Kidney (tissue), 14 donors: ENCODE measurements around the gene S100Z. TPM values are rescaled to one million over a fixed set of nuclear protein-coding genes. Genes with fewer than 3 reads are reported as not detected.
"Not testable (repeated sequence)": the region's sequence is repeated elsewhere in the genome, so short reads cannot be mapped to it uniquely, and the experiment has no call there.

Source experiments
- DNase-seq, 5 donors: peaks; one replicate each; pipeline ENCODE4 v3.0.0-alpha.2; 2013 to 2020
- FAIRE-seq: peaks from 2 replicates; lab custom pipeline; 2012; peaks lifted over from hg19 to GRCh38; lab: Jason Lieb, UNC
- H3K27ac ChIP-seq, 2 donors: one replicate each; pipeline ENCODE4 v1.7.0; 2013; ENCODE audit warnings: low read depth in 2 of 2, low read length in 2 of 2, inconsistent platforms in 1 of 2
- H3K27me3 ChIP-seq: one replicate; pipeline ENCODE4 v1.7.1; 2013; ENCODE audit warnings: low read length, inconsistent platforms; ENCODE audit not compliant: control insufficient read depth, insufficient read depth
- H3K36me3 ChIP-seq, 3 donors: one replicate each; pipeline versions ENCODE4 v1.7.0 to v1.7.1; 2013; ENCODE audit warnings: low read length in 3 of 3, control low read depth in 1 of 3, inconsistent platforms in 1 of 3; ENCODE audit not compliant: insufficient read depth in 3 of 3, control insufficient read depth in 2 of 3
- H3K4me1 ChIP-seq, 3 donors: one replicate each; pipeline versions ENCODE4 v1.7.0 to v1.7.1; 2013; ENCODE audit warnings: low read length in 3 of 3, inconsistent platforms in 1 of 3, low read depth in 1 of 3; ENCODE audit not compliant: control insufficient read depth in 2 of 3, insufficient read depth in 2 of 3
- H3K4me3 ChIP-seq, 3 donors: one replicate each; pipeline versions ENCODE4 v1.7.0 to v1.8.1; 2013; ENCODE audit warnings: low read length in 3 of 3, control low read depth in 1 of 3, inconsistent platforms in 1 of 3
- H3K9ac ChIP-seq, 3 donors: one replicate each; pipeline versions ENCODE4 v1.7.0 to v1.7.1; 2013; ENCODE audit warnings: low read length in 3 of 3, control low read depth in 1 of 3, inconsistent platforms in 1 of 3
- H3K9me3 ChIP-seq, 3 donors: one replicate each; pipeline versions ENCODE4 v1.7.0 to v1.7.1; 2013; ENCODE audit warnings: low read length in 3 of 3, control low read depth in 1 of 3, inconsistent platforms in 1 of 3; ENCODE audit not compliant: control insufficient read depth in 2 of 3, insufficient read depth in 1 of 3
- CTCF ChIP-seq: IDR thresholded peaks from 3 replicates; pipeline ENCODE4 v1.5.1; 2012; ENCODE audit warnings: mild to moderate bottlenecking, moderate library complexity, borderline replicate concordance; ENCODE audit not compliant: insufficient read depth; ENCODE audit errors: extremely low read depth
- intact Hi-C: fragments of 100-400 bp; cut with DNase I; formaldehyde crosslinking; loops from one replicate; pipeline ENCODE4 v1.11.1; 2022
- polyA plus RNA-seq: library from polyadenylated mRNA; stranded (reverse); fragments of 350-450 nt; fragmentation: Illumina TruSeq; extraction: RNeasy Lipid Tissue Mini Kit (QIAGEN cat#74804); gene quantifications from one replicate; pipeline ENCODE4 v1.2.3, GENCODE V29; 2014; ENCODE audit warnings: low read depth, low replicate concordance; ENCODE audit not compliant: insufficient read depth
- total RNA-seq: library from RNA; stranded (reverse); fragmentation: NEBNext Ultra II Directional; extraction: Animal tissue kit (Norgen Biotek cat#: 25700); gene quantifications from one replicate; pipeline ENCODE4 v1.2.1, GENCODE V29; 2021
- donor health status: control.
- donor health status: control.
- donor health status: control.
- donor health status: control.
- donor health status: control.
- donor health status: DM: yes; HTN: yes; CAD: no.
- donor health status: Normal renal cell carcinoma (clear cell type).

S100Z gene
- total and polyA plus RNA-seq, 2 donors from 2014 or later, result 0.69 to 1.2 TPM

GRCh38 chr5:76854644-76855043, 4.8 kb downstream of the S100Z start:
- intact Hi-C loops, result no loop called here
- Histone ChIP-seq H3K27ac (no peak overlapping the region), H3K9ac (no peak overlapping the region), H3K27me3 (no peaks in the 10 kb centered on the region), H3K9me3 (no peaks in the 10 kb centered on the region), H3K36me3 (no peaks in the 10 kb centered on the region), H3K4me1 (peaks cover 0 to 9% (median 4%) of the 10 kb centered on the region in 3 donors), H3K4me3 (no peak overlapping the region)
- FAIRE-seq (no peak), DNase-seq (no peak)
- no peak for TF ChIP-seq CTCF

GRCh38 chr5:76855501-76855900, 5.7 kb downstream of the S100Z start:
- H3K36me3 ChIP-seq, H3K9ac ChIP-seq, FAIRE-seq, H3K4me3 ChIP-seq, H3K27ac ChIP-seq, DNase-seq, H3K4me1 ChIP-seq, H3K9me3 ChIP-seq, H3K27me3 ChIP-seq, intact Hi-C loops: not testable (repeated sequence)

- no peak for FAIRE-seq
- no peak overlapping the region for H3K27ac ChIP-seq
- intact Hi-C loops, result no loop called here
Observed at GRCh38 chr5:76855961-76856360, 6.1 kb downstream of the S100Z start.

GRCh38 chr5:76856800-76857199, 7.0 kb downstream of the S100Z start:
- H3K4me1 ChIP-seq, H3K4me3 ChIP-seq, DNase-seq, H3K27me3 ChIP-seq, H3K9ac ChIP-seq, H3K27ac ChIP-seq, FAIRE-seq, H3K36me3 ChIP-seq, H3K9me3 ChIP-seq, intact Hi-C loops: not testable (repeated sequence)

More at GRCh38 chr5:76855961-76856360, 6.1 kb downstream of the S100Z start:
- Histone ChIP-seq H3K4me1 (peaks cover 0 to 9% (median 4%) of the 10 kb centered on the region in 3 donors), H3K4me3 (no peak overlapping the region), H3K9ac (no peak overlapping the region), H3K27me3 (no peaks in the 10 kb centered on the region), H3K36me3 (no peaks in the 10 kb centered on the region), H3K9me3 (no peaks in the 10 kb centered on the region)
- TF ChIP-seq CTCF, result no peak
- DNase-seq, result no peak
